ENCODE data around the gene TOM1. TPM values are rescaled to one million over a fixed set of nuclear protein-coding genes. Genes with fewer than 3 reads are reported as not detected.

Gene TOM1
- total and polyA plus RNA-seq, 2 of the 13 experiments (the other 11 are each of a cell fraction or from before 2014, with no cell fraction given), result 30.8 to 87.3 TPM

GRCh38 chr22:35350539-35351503, 51.1 kb downstream of the TOM1 start (continued):
- TF ChIP-seq PAX8 (CRISPR knock-in tag; IDR thresholded peaks at IDR 0.05; ENCODE audit: borderline replicate concordance) (0 out of 2 replicates have a peak, but pooled peaks have one; percentile 66), MXD4 (CRISPR knock-in tag; IDR thresholded peaks at IDR 0.05) (0 out of 2 replicates have a peak, but pooled peaks have one; percentile 23), GATAD1 (CRISPR knock-in tag; IDR thresholded peaks at IDR 0.05) (peak; percentile 55; the same call in 1 of the 2 replicates), MXD1 (CRISPR knock-in tag; IDR thresholded peaks at IDR 0.05) (0 out of 2 replicates have a peak, but pooled peaks have one; percentile 42), ZNF337 (CRISPR knock-in tag; IDR thresholded peaks at IDR 0.05; ENCODE audit: borderline replicate concordance, low read depth) (no peak), RFX5 (IDR thresholded peaks at IDR 0.05; ENCODE audit: low read depth, low read length) (no peak), TAF1 (CRISPR knock-in tag; IDR thresholded peaks at IDR 0.05) (peak; percentile 42; the same call in 1 of the 2 replicates), SSRP1 (CRISPR knock-in tag; IDR thresholded peaks at IDR 0.05) (no peak), CTCF (CRISPR knock-in tag; IDR thresholded peaks at IDR 0.05) (peak; percentile 99), ZNF720 (CRISPR knock-in tag; IDR thresholded peaks at IDR 0.05) (0 out of 2 replicates have a peak, but pooled peaks have one; percentile 51), ETV6 (CRISPR knock-in tag; conservative IDR thresholded peaks at IDR 0.05) (no peak; the same call in 1 of the 2 replicates), PITX1 (CRISPR knock-in tag; IDR thresholded peaks at IDR 0.05) (peak; percentile 25; the same call in 1 of the 2 replicates), HIVEP1 (CRISPR knock-in tag; IDR thresholded peaks at IDR 0.05) (no peak), PRDM10 (CRISPR knock-in tag; IDR thresholded peaks at IDR 0.05; ENCODE audit: low read depth) (no peak; the same call in 1 of the 2 replicates), NCOA1 (CRISPR knock-in tag; IDR thresholded peaks at IDR 0.05) (no peak), ZNF225 (CRISPR knock-in tag; IDR thresholded peaks at IDR 0.05) (no peak), HOXA3 (CRISPR knock-in tag; IDR thresholded peaks at IDR 0.05) (peak; percentile 72), REXO4 (CRISPR knock-in tag; IDR thresholded peaks at IDR 0.05; ENCODE audit: borderline replicate concordance) (no peak), FOXO1 (CRISPR knock-in tag; IDR thresholded peaks at IDR 0.05) (peak; percentile 30; the same call in 1 of the 2 replicates), PPARG (CRISPR knock-in tag; conservative IDR thresholded peaks at IDR 0.05) (peak; percentile 65; the same call in 1 of the 2 replicates), TCF7 (IDR thresholded peaks at IDR 0.05; ENCODE audit: low read depth) (no peak), RNF2 (conservative IDR thresholded peaks at IDR 0.05; ENCODE audit: low read depth) (no peak), U2AF2 (IDR thresholded peaks at IDR 0.05; ENCODE audit: low read depth, low read length) (no peak)
